H9 (cell line): ENCODE measurements around the gene MTFR2. TPM values are rescaled to one million over a fixed set of nuclear protein-coding genes. Genes with fewer than 3 reads are reported as not detected.

Experiments used
- DNase-seq: peaks from one replicate; pipeline ENCODE4 v3.0.0-alpha.2; 2017
- H2AFZ ChIP-seq: one replicate; pipeline ENCODE4 v1.6.1; 2013; ENCODE audit warnings: mild to moderate bottlenecking, low read length, control low read depth, moderate library complexity
- H2AK5ac ChIP-seq: 2 replicates; pipeline ENCODE4 v1.6.1; 2013; ENCODE audit warnings: low read length, control low read depth, mixed read lengths; ENCODE audit not compliant: insufficient read length
- H2BK120ac ChIP-seq: one replicate; pipeline ENCODE4 v1.6.1; 2013; ENCODE audit warnings: low read depth, mild to moderate bottlenecking, low read length, control low read depth, inconsistent platforms; ENCODE audit not compliant: poor library complexity, severe bottlenecking
- H2BK12ac ChIP-seq: 2 replicates; pipeline ENCODE4 v1.6.1; 2013; ENCODE audit warnings: low read length, control low read depth, mixed read lengths, low read depth; ENCODE audit not compliant: insufficient read length
- H2BK15ac ChIP-seq: 2 replicates; pipeline ENCODE4 v1.6.1; 2013; ENCODE audit warnings: low read depth, low read length, control low read depth
- H2BK20ac ChIP-seq: one replicate; pipeline ENCODE4 v1.6.1; 2013; ENCODE audit warnings: low read depth, mild to moderate bottlenecking, low read length, control low read depth, inconsistent platforms; ENCODE audit not compliant: poor library complexity, severe bottlenecking
- H2BK5ac ChIP-seq: 2 replicates; pipeline ENCODE4 v1.6.1; 2013; ENCODE audit warnings: low read length, control low read depth, mixed read lengths; ENCODE audit not compliant: insufficient read length
- H3K14ac ChIP-seq: 2 replicates; pipeline ENCODE4 v1.6.1; 2013; ENCODE audit warnings: low read length, control low read depth; ENCODE audit not compliant: insufficient read depth
- H3K18ac ChIP-seq: 2 replicates; pipeline ENCODE4 v1.6.1; 2013; ENCODE audit warnings: low read depth, mild to moderate bottlenecking, mixed read lengths, low read length, control low read depth; ENCODE audit not compliant: insufficient read length
- H3K23ac ChIP-seq: 2 replicates; pipeline ENCODE4 v1.6.1; 2013; ENCODE audit warnings: low read length, control low read depth, mixed read lengths, low read depth; ENCODE audit not compliant: insufficient read length
- H3K23me2 ChIP-seq: 2 replicates; pipeline ENCODE4 v1.6.1; 2013; ENCODE audit warnings: low read depth, mild to moderate bottlenecking, mixed read lengths, low read length, control low read depth; ENCODE audit not compliant: insufficient read length, poor library complexity, severe bottlenecking
- H3K27ac ChIP-seq: 2 replicates; pipeline ENCODE4 v1.5.1; 2013; ENCODE audit warnings: low read length, control low read depth, mixed read lengths, low read depth; ENCODE audit not compliant: insufficient read length
- H3K27me3 ChIP-seq: 2 replicates; pipeline ENCODE4 v1.6.1; 2013; ENCODE audit warnings: low read length, control low read depth, inconsistent platforms; ENCODE audit not compliant: insufficient read depth
- H3K4ac ChIP-seq: 2 replicates; pipeline ENCODE4 v1.6.1; 2013; ENCODE audit warnings: low read depth, mild to moderate bottlenecking, control low read depth, inconsistent platforms, low read length, moderate library complexity
- H3K4me1 ChIP-seq: 2 replicates; pipeline ENCODE4 v1.6.1; 2013; ENCODE audit warnings: low read length, control low read depth, inconsistent platforms; ENCODE audit not compliant: insufficient read depth
- H3K4me2 ChIP-seq: 2 replicates; pipeline ENCODE4 v1.6.1; 2013; ENCODE audit warnings: low read length, control low read depth, mixed read lengths; ENCODE audit not compliant: insufficient read length, insufficient read depth
- H3K56ac ChIP-seq: 2 replicates; pipeline ENCODE4 v1.6.1; 2013; ENCODE audit warnings: low read depth, mild to moderate bottlenecking, mixed read lengths, low read length, control low read depth; ENCODE audit not compliant: insufficient read length
- H3K79me1 ChIP-seq: 2 replicates; pipeline ENCODE4 v1.6.1; 2013; ENCODE audit warnings: low read depth, mild to moderate bottlenecking, moderate library complexity, low read length, control low read depth, inconsistent platforms; ENCODE audit not compliant: insufficient read depth, poor library complexity, severe bottlenecking
- H3K79me2 ChIP-seq: 2 replicates; pipeline ENCODE4 v1.6.1; 2013; ENCODE audit warnings: low read length, control low read depth, inconsistent platforms; ENCODE audit not compliant: insufficient read depth
- H3K9ac ChIP-seq: 2 replicates; pipeline ENCODE4 v1.6.1; 2013; ENCODE audit warnings: low read length, control low read depth, mixed read lengths; ENCODE audit not compliant: insufficient read length; ENCODE audit errors: extremely low read depth
- H3K9me3 ChIP-seq: one replicate; pipeline ENCODE4 v1.6.1; 2013; ENCODE audit warnings: low read depth, low read length, inconsistent platforms; ENCODE audit not compliant: control insufficient read depth
- H3T11ph ChIP-seq: one replicate; pipeline ENCODE4 v1.6.1; 2013; ENCODE audit warnings: mild to moderate bottlenecking, low read length, control low read depth, inconsistent platforms
- H4K20me1 ChIP-seq: one replicate; pipeline ENCODE4 v1.6.1; 2013; ENCODE audit not compliant: control insufficient read depth, insufficient read length, insufficient read depth
- H4K5ac ChIP-seq: 2 replicates; pipeline ENCODE4 v1.6.1; 2013; ENCODE audit warnings: low read depth, mild to moderate bottlenecking, mixed read lengths, low read length, control low read depth; ENCODE audit not compliant: insufficient read length
- H4K8ac ChIP-seq: replicated peaks from 2 replicates; pipeline ENCODE4 v1.6.1; 2013; ENCODE audit warnings: low read length, control low read depth, mixed read lengths, low read depth; ENCODE audit not compliant: insufficient read length
- H4K91ac ChIP-seq: 2 replicates; pipeline ENCODE4 v1.6.1; 2013; ENCODE audit warnings: low read depth, mild to moderate bottlenecking, moderate library complexity, mixed read lengths, low read length, control low read depth; ENCODE audit not compliant: insufficient read length
- H3K27ac Mint-ChIP-seq, 3 experiments: 2 replicates in 2 of 3; 3 replicates in 1 of 3; pipeline ENCODE4 v1.8.0; 2020 to 2021; ENCODE audit warnings: mixed read lengths in 3 of 3, mild to moderate bottlenecking in 1 of 3, moderate library complexity in 1 of 3
- H3K27me3 Mint-ChIP-seq: 2 replicates; pipeline ENCODE4 v1.8.0; 2021; ENCODE audit warnings: low read depth, mild to moderate bottlenecking, moderate library complexity, mixed read lengths
- H3K36me3 Mint-ChIP-seq, 3 experiments: 2 replicates in 2 of 3; 3 replicates in 1 of 3; pipeline ENCODE4 v1.8.0; 2020 to 2021; ENCODE audit warnings: low read depth in 3 of 3, mixed read lengths in 3 of 3; ENCODE audit not compliant: insufficient read depth in 1 of 3
- H3K4me1 Mint-ChIP-seq, 2 experiments: 2 replicates each; pipeline ENCODE4 v1.8.0; 2020; ENCODE audit warnings: mixed read lengths in 2 of 2
- H3K4me3 Mint-ChIP-seq, 2 experiments: 2 replicates in 1 of 2; 3 replicates in 1 of 2; pipeline ENCODE4 v1.8.0; 2020 to 2021; ENCODE audit warnings: mild to moderate bottlenecking in 2 of 2, mixed read lengths in 2 of 2, moderate library complexity in 1 of 2
- H3K9me3 Mint-ChIP-seq, 2 experiments: 2 replicates in 1 of 2; 3 replicates in 1 of 2; pipeline ENCODE4 v1.8.0; 2020; ENCODE audit warnings: mild to moderate bottlenecking in 2 of 2, mixed read lengths in 2 of 2, moderate library complexity in 1 of 2
- WGBS: extraction: QIAGEN DNeasy Blood & Tissue Kit; methylation state at CpG from one replicate; pipeline ENCODE4 v1.1.7; 2013; ENCODE audit warnings: missing lambda C conversion rate, low lambda C conversion rate, mixed read lengths; ENCODE audit not compliant: insufficient read length; ENCODE audit errors: extremely low coverage; 5-methylcytosine and 5-hydroxymethylcytosine counted together
- total RNA-seq: library from RNA; stranded (reverse); gene quantifications from 2 replicates; pipeline ENCODE4 v1.2.1, GENCODE V29; 2021
- TF ChIP-seq, protein P1 (sequence below): fragments of 200-600 bp; sonication (generic); conservative IDR thresholded peaks from 3 replicates; pipeline ENCODE4 v1.8.0; 2021; ENCODE audit warnings: antibody characterized with exemption, mild to moderate bottlenecking

Gene MTFR2
- total RNA-seq, 1 experiment from 2014 or later = 11.8 TPM

DNA sequence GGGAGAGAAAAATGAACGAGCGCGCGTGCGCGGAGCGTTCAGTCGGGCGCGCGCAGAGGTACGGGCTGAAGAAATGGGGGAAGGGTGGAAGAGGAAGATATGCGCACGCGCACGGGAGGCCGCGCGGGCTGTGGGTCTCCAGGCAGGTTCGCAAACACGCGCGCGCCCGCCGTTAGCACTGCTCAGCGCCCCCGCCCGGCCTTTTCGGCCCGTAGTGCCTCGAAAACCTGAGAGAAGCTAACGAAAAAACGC is 39.1 kb upstream of the MTFR2 start:
- H2AFZ ChIP-seq = no peak overlapping the region
- WGBS = no CpG with 5 or more reads among the region's 34 CpGs
- H2BK12ac ChIP-seq = no peak overlapping the region
- peak overlapping the region; percentile 89 for H4K5ac ChIP-seq
- peaks cover 44% of the 10 kb centered on the region for H3K79me2 ChIP-seq
- no peak overlapping the region for H4K8ac ChIP-seq
- H3K79me1 ChIP-seq = no peaks in the 10 kb centered on the region
- H3K9ac ChIP-seq = peak overlapping the region; percentile 98
- peak overlapping the region; percentile 89 for H3K4me2 ChIP-seq
- H2BK20ac ChIP-seq = no peak overlapping the region
- peak overlapping the region; percentile 87 for H3T11ph ChIP-seq
- Mint-ChIP-seq H3K27ac (peak overlapping the region; percentile 100), H3K36me3 (peaks cover 4 to 9% (median 9%) of the 10 kb centered on the region in 3 experiments; a peak in 5 of 7 replicates), H3K4me3 (peak overlapping the region; percentile 99 to 100), H3K27me3 (peaks cover 2% of the 10 kb centered on the region; the same call in 1 of the 2 replicates), H3K4me1 (peaks cover 34 to 45% of the 10 kb centered on the region in 2 experiments), H3K9me3 (peaks cover 0 to 6% of the 10 kb centered on the region in 2 experiments; a peak in 2 of 5 replicates)
- H2AK5ac ChIP-seq = no peak overlapping the region
- H3K9me3 ChIP-seq = no peaks in the 10 kb centered on the region
- peak overlapping the region; percentile 87 for H3K56ac ChIP-seq
- peak overlapping the region; percentile 96 for H3K14ac ChIP-seq
- H3K27ac ChIP-seq = peak overlapping the region; percentile 92
- no peaks in the 10 kb centered on the region; the same call in 1 of the 2 replicates for H3K4me1 ChIP-seq
- H2BK15ac ChIP-seq = no peak overlapping the region
- peak overlapping the region; percentile 87 for H2BK5ac ChIP-seq
- DNase-seq = peak; percentile 86
- TF ChIP-seq, protein P1, sequence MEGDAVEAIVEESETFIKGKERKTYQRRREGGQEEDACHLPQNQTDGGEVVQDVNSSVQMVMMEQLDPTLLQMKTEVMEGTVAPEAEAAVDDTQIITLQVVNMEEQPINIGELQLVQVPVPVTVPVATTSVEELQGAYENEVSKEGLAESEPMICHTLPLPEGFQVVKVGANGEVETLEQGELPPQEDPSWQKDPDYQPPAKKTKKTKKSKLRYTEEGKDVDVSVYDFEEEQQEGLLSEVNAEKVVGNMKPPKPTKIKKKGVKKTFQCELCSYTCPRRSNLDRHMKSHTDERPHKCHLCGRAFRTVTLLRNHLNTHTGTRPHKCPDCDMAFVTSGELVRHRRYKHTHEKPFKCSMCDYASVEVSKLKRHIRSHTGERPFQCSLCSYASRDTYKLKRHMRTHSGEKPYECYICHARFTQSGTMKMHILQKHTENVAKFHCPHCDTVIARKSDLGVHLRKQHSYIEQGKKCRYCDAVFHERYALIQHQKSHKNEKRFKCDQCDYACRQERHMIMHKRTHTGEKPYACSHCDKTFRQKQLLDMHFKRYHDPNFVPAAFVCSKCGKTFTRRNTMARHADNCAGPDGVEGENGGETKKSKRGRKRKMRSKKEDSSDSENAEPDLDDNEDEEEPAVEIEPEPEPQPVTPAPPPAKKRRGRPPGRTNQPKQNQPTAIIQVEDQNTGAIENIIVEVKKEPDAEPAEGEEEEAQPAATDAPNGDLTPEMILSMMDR = no peak
- no peaks in the 10 kb centered on the region for H4K20me1 ChIP-seq
- peak overlapping the region; percentile 57 for H2BK120ac ChIP-seq
- H3K4ac ChIP-seq = peak overlapping the region; percentile 73; the same call in 1 of the 2 replicates
- no peaks in the 10 kb centered on the region for H3K27me3 ChIP-seq
- peak overlapping the region; percentile 97 for H3K18ac ChIP-seq
- H3K23me2 ChIP-seq = peaks cover 8% of the 10 kb centered on the region
- no peak overlapping the region for H3K23ac ChIP-seq
- H4K91ac ChIP-seq = peak overlapping the region; percentile 32
